SU-DHL-6 (cell line): Measurements from ENCODE around the gene ATP5F1D.

Source experiments
- CTCF ChIP-seq: fragments of 200-600 bp; sonication (generic); IDR thresholded peaks from one replicate; pipeline ENCODE4 v1.5.1; 2017; ENCODE audit warnings: antibody characterized with exemption, mild to moderate bottlenecking, low read length, moderate library complexity; ENCODE audit not compliant: insufficient read depth, poor library complexity, severe bottlenecking
- EZH2phosphoT487 ChIP-seq: fragments of 200-600 bp; sonication (generic), shearing (Covaris generic); conservative IDR thresholded peaks from 2 replicates; pipeline ENCODE4 v1.6.1; 2018; ENCODE audit warnings: mild to moderate bottlenecking, antibody characterized with exemption, low read length, moderate library complexity, mixed read lengths

- no peak for TF ChIP-seq CTCF
- no peak for TF ChIP-seq EZH2phosphoT487
Observed at GRCh38 chr19:1199531-1199930, 42.0 kb upstream of the ATP5F1D start.
